ENCODE results near the gene AGK.
"Not testable (repeated sequence)": the region's sequence is repeated elsewhere in the genome, so short reads cannot be mapped to it uniquely, and the experiment has no call there.

The AGK gene

DNA sequence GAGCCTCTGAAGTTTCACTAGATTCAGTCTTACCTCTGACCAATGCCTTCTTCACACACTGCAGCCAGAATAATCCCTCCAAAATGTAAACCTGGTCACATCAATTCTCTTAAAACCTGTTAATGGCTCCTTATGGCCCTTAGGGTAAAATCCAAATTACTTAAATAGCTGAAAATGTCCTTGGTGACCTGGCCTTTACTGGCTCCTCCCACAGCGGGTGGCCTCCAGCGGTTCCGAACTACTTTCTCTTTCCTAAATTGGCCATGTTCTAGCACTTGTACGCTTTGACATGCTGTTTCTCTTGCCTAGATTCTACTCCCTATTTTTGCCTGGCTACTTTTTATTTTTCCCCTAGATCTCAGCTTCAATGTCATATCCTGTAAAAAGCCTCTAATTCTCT, 36.1 kb downstream of the AGK start:
- DNase-seq, result no peak

DNA sequence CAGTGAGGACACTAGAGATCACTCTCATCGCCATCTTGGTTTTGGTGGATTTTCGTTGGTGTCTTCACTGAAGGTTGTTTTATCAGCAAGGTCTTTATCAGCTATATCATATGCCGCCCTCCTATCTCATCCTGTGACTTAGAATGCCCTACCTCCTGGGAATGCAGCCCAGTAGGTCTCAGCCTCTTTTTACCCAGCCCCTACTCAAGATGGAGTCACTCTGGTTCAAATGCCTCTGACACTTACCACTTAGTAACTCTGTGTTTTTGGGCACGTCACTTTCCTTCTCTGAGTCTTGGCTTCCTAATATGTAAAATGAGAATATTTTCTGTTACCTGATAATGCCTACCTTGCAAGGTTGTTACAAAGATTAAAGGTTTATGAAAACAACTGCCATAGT, 37.7 kb downstream of the AGK start:
- DNase-seq, result no peak

DNA sequence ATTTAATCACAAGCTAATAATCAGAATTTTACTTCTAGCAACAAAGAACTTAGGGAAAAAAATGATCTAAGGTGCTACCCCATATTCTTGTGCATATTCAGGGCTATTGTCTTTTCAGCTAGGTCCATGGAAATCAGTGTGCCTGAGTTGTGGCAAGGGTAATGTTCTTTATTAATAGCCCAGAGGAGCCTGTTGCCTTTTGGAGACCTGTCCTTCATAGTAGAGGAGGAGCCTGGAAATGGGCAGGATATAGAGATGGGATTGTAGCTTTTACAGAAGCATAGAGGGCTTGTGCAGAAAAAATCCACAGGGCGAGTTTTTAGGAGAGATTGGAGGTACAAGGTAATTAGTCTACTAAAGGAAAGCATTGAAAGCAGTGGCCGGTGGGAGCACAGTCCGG, 38.9 kb downstream of the AGK start:
- DNase-seq, result no peak

DNA sequence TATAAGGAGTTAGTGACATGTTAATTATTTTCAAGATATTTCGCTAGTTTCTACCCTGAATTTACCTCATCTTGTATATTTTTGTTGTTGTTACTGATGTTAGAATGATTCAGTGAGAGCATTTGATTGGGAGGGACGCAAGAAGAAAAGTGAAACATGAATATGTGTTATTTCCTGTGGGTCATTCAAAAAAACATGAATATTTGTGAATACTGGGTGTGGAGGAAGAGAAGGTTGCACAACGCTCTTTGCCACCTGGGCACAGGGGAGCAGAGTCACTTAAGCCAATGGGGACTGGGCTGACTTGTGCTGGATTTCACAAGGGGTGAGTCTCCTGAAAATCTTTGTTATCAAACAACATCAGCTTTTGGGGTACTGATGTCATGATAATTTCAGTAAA, 39.5 kb downstream of the AGK start:
- no peak for DNase-seq

DNA sequence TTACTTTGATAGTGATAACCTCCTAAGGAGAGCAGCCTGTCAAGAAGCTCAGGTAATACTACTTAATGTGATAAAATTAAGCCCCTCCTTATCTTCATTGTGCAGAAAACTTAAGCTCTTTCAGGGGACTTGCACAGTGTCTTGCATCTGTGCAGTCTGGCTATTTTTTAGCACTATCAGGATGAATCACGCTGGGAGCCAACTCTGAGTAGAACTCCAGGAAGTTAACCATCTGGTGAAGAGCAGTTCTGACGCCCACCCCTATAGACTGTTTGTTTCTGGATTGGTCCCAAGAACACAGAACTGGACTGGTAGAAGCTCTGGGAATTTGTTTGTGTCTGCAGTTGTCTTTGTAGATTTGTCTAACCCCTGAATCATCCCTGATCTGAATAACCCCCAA, 41.9 kb downstream of the AGK start:
- peak; percentile 77 for DNase-seq

DNA sequence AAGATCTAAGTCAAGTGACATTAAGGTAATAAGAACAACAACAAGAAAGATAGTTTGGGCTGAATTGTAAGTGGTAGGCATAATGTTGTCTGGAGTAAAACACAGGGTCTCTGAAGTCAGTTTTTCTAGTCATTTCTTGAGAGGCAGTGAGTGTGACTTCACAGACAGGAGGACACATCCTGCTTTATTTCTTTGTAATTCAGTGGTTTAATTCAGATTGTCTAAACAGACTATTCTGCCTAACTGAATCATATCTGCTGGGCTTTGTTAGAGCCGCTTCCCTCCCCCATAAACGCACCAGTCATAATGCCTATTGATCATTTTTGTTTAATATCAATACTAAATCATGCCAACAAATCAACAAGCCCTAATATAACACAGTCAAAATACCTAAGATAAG, 46.8 kb downstream of the AGK start:
- no peak for DNase-seq

DNA sequence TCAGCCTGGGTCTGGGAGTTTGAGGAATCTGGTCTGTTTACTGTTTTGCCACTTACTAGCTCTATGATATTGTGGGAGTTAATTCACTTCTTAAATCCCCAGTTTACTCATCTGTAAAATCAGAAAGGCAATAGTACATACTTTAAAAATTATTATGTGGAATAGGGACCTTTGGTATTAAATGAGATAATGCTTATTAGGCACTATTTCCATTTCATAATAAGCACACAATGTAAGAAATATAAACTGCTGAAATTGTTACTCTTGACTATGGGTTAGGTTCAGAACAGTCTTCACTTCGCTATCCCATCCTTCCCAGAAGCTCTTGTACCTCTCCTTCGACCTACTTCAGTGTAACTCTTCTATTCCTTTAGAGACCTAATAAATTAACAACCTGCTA, 47.2 kb downstream of the AGK start:
- no peak for DNase-seq

DNA sequence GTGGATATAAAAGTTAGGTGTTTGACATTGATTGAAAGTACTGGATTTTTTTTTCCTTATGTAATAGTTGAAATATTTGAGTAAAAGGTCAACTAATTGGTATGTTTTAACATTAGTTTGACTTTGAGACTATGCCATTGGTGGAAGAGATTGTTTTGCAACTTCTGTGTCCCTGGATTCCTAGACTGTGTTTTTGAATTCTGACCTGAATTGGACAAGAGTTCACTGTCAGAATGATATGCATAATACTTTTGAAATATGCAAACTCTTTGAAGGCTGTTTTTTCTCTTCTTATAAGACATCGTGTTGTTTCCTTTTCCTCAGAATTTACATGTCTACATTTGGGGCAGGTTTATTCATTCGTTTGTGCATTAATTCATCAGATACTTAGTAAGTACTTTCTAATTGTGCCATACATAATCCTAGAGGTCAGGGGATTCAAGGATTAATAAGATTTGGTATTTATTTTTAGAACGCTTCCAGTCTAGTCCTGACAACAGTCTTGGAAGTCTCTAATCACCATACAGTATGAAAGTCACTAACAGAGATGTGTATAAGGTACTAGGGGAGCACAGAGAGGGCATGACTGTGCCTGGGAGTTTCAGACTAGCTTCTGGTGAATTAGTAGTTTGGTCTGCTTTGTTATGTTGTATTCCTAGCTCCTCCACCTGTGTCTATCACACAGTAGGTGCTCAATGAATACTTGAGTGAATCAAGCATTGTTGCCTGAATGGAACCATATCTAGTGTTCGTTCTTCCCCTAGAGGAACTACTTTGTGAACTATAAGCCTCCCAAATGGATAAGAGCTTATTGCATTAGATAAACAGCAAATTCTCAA, 49.2 kb downstream of the AGK start:
- no peak for DNase-seq

DNA sequence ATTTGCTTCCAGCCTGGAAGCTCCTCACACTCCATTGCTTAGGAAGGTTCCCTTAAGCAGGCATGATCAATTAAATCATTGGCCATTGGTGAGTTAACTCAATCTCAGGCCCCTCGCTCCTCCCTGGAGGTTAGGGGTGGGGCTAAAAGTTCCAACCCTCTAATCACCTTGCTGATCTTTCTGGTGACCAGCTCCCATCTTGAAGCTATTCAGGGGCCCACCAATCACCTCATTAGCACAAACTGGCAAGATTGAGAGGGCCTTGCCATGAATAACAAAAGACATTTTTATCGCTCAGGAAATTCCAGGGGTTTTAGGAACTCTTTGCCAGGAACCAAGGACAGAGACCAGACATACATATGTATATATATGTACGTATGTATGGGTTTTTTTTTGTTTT, 58.4 kb downstream of the AGK start:
- DNase-seq, result no peak

DNA sequence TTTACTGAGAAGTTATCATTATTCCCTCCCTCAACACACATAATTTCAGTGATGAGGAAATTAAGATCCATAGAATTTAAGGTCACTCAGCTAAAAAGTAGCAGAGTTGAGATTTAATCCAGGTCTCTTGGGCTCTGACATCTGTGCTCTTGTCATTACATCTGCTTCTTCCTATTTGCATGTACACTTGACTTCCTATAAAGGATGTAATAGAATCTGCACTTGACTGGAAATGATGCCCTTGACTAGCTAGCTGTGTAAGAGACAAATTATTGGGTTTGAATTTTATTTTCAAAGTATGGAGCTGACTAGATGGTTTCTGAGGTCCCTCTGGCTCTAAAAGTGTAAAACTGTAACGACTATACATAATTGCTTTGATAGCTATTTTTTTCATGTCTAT, 59.5 kb downstream of the AGK start:
- no peak for DNase-seq

DNA sequence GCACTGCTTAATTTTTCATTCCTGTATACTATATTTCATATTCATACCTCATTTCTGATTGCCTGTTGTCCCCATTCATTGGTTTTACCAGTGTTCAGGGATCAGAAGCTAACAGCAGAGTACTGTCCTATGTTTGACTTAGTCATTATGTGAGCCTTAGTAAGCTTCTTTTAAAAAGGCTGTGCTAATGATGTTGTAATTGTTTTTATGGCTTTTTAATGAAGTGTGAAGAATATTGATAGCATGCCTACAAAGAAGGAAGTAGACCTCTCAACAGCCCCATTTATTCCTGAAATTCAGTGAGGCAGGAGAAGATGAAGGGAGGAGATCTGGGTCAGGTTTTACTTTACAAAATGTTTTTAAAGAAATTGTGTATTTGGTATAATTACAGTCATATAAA, 61.7 kb downstream of the AGK start:
- DNase-seq, result no peak

DNA sequence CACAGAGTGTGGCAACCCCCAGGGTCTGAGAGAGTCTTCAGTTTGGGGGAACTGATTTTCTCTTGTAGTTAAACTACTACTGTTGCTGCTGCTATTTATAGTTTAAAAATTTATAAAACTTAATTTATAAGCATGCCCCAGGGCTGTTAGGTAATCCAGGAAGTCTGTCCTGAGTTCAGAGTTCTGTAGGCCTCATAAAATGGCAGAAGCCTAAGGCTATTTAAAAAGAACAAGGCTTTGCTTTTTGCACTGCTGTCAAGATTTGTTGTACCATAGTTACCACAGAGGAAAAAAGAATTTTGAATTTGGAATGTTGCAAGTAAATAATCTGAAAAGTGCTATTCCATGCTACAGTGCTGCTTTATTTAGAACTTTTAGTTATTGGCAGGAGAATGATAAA, 66.1 kb downstream of the AGK start:
- no peak for DNase-seq

DNA sequence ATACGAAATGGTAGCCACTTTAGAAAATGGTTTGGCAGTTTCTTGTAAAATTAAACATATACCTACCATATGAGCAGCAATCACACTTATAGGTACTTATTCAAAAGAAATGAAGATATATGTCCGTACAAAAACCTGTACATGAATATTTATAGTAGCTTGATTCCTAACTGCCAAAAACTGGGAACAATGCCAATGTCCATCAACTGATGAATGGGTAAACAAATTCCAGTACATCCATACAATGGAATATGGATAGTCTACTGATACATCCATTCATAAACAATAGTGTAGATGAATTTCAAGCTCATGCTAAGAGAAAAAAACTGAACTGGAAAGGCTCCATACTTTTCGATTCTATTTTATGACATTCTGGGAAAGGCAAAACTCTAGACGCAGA, 68.5 kb downstream of the AGK start:
- DNase-seq, result no peak

DNA sequence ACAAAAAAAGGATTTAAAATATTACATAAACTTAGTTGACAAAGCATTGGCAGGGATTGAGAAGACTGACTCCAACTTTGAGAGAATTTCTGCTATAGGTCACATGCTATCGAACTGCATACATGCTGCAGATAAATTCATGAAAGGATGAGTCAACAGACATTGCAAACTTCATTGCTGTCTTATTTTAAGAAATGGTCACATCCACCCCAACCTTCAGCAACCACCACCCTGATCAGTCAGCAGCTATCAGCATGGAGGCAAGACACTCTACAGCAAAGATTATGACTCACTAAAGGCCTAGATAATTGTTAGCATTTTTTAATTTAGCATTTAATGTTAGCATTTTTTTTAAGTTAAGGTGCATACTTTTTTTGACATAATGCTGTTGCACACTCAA, 73.6 kb downstream of the AGK start:
- DNase-seq, result no peak

DNA sequence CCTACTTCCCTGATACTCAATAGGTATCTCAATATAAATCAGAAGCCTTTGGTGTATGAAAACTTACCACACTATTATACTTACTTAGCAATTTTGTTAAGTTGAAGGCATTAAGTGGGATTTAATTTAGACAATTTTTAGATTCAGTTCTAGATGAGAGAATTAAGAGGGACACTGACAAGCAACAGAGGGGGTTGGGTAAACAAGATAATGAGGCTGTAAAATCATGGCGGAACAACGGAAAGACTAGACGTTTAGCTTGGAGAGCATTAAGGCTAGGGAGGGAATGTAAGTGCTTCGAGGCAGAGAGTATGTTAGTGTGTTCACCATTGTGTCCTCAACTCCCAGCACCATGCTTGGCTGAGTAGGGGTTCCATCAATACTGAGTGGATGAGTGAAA, 79.4 kb downstream of the AGK start:
- DNase-seq, result no peak

DNA sequence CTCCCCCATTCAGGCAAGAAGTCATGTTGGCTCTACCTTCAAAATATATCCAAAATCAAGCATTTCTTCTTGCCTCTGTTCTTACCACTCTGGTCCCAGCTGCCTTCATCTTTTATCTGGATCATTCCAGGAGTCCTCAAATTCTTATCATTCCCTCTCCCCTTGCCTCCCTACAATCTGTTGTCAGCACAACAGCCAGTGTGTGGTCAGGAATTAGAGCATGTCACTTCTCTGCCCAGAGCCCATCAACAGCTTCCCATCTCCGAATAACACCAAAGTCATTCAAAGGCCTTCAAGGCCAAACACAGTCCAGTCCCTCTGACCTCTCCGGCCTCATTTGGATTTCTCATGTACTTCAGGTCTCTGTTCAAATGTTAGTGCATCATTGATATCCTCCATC, 80.3 kb downstream of the AGK start:
- no peak for DNase-seq

DNA sequence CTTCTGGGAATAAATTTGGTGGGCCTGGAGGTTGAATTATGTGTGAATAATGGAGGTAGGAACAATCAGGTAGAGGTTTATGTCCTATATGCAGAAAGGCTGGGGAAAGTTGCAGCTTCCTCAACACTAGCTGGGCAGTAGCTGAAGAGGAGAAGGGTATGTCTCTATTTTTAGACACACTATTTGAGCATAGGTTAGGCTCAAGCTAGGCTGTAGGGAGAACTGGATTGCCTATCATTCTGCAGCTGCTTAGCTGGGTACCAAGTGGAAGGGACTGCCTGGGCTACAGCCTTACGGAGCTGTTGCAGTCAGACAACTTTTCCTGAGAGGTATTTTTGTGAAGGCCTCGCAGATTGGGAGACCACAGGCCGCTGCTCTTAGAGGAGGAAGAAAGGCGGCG, 82.9 kb downstream of the AGK start:
- no peak for DNase-seq

DNA sequence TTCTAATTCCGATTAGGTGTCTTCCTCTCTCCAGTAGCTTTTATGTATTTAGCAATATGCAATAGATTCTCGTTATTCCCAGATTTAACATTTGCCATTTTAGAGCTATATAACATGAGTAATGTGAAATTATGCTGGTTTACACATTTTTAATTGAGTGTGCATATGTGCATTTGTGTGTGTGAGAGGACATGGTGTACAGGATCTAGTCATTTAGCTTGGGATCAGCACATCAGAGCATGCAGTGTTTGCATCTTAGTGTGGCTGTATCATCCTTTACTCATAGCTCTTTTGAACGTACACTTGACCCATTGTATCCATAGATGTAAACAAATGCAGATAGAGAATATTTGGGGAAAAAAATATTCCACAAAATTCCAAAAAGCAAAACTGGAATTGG, 84.8 kb downstream of the AGK start:
- DNase-seq, result no peak

DNA sequence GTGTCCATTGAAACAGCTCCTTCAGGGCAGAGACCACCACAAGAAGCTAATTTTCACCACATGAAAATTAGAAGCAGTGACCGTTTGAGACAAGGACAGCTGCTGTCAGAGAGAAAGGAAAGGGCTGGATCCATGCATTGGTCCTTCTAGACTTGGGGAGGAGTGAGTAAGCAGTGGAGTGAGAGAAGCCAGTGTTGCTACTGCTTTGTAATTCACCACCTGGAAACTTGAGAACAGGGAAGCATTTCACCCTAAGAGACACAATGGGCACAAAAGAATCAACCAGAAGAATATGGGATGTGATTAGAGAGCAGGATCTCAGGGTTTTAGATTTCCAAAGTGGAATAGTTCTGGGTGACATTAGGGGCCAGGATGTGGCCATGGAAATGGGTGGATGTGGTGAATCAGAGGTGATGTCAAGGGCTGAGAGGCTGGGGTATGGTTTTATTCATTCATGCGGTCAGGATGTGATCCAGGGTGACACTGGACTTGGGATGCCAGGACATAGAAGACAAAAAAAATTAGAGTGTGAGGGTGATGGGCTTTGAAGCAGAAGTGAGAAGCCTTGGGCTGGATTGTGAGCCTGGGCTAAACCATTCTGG, 89.1 kb downstream of the AGK start:
- no peak for DNase-seq

DNA sequence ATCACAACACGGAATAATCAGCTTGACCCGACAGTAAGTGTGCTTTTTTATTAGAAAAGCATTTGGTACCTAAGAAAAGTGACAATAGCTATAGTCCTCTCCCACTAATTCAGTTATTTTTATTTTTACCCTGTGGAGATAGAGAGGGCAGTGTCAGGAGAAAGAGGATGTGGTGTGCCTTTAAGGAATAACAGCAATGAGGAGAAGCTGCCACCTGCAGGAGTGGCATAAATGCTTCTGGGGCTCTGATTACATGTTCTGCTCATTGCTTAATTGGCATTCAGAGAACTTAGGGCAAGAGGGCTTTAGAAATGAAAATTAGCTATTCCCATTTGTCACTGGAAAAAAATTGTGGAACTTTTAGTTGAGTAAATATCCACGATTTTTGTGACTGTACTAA, 90.7 kb downstream of the AGK start:
- DNase-seq, result no peak

DNA sequence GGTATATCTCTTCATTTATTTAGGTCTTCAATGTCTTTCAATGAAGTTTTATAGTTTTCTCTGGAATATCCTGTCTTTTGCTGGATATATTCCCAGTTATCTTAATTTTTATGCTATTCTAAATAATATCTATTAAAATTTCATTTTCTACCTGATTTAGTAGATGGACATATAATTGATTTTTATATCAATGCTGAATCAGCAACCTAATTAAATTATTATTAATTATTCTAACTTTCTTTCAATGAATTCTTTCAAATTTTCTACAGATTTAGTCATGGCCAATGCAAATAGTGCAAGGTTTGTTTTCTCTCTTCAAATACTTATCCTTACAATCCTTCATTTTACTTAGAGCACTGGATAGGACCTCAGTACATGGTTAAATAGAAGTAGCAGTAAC, 94.0 kb downstream of the AGK start:
- DNase-seq, result no peak

DNA sequence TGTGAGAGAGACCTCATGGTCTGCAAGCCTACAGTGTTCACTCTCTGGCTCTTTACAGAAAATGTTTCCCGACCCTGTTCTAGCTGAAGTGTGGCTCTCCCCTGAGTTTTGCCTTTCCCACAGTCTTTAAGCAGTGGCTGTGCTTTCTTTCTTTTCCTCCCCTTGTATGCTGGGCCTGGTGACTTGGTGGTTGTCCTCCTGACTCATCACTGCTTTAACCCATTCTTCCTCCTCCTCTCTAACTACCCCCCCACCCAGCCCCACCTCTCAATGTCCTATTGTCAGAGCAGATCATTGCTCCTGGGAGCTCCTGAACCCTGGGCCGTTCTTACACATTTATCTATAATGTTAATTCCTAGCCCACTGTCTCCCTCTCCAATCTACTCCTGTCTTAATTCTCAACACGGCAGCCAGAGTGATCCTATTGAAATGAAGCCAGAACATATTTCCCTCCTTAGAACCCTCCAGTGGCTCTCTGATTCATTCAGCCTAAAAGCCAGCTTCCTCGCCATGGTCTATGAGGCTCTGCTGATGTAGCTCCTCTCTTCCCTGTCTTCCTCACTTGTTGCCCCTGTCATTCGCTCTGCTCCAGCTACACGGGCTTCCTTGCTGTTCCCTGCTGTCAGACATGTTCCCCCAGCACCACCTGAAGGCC, 95.7 kb downstream of the AGK start:
- peak; percentile 18 for DNase-seq

DNA sequence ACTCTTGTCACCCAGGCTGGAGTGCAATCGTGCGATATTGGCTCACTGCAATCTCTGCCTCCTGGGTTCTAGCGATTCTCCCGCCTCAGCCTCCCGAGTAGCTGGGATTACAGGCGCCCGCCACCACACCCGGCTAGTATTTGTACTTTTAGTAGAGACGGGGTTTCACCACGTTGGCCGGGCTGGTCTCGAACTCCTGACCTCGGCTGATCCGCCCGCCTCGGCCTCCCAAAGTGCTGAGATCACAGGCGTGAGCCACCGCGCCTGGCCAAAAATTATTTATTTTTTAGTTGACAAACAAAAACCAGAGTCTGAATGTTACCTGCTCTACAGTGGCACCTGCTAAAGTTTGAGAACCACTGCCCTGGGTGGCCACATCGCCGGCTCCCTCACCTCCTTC, 96.5 kb downstream of the AGK start:
- DNase-seq, result not testable (repeated sequence)

DNA sequence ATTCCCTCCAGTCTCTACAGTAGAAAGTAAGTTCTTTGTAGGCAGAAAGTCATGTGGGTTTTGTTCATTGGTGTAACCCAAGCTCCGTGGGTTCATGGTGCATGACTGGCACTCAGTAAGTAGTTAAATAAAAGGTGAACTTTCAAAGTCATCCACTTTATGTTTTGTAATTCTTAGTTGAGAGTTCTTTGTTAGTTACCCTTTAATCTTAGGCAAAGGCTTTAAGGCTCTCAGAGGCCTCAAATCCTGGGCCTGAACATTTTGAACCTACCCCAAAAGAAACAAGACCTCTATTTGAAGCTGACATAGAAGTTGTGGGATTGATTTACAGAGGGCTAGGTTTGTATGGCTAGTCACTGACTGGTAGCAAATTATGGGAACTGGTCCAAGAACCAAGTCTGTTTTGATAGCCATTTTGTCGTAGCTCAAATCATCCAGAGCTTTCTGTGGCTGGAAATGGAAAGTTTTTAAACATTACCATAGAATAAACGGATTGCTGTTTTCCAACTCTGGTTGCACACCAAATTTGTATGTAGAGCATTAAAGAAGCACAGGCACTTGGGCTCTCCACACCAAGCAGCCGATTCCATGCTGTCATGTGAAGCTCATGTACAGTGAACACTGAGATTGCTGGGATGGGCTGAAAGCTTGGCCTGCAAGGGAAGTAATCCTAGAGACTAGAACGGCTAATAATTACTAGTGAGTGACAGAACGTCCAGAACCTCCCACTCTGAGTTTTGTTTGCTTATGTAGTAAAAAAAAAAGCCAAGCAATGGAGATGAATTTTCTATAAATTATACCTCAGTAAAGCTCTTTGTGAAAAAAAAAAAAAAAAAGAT, 97.3 kb downstream of the AGK start:
- no peak for DNase-seq
